ENCODE measurements around the gene TOPORS. TPM values are rescaled to one million over a fixed set of nuclear protein-coding genes. Genes with fewer than 3 reads are reported as not detected.

Gene TOPORS
- total and polyA plus RNA-seq, 4 donors = 4.8 to 19.9 (median 10.4) TPM

DNA sequence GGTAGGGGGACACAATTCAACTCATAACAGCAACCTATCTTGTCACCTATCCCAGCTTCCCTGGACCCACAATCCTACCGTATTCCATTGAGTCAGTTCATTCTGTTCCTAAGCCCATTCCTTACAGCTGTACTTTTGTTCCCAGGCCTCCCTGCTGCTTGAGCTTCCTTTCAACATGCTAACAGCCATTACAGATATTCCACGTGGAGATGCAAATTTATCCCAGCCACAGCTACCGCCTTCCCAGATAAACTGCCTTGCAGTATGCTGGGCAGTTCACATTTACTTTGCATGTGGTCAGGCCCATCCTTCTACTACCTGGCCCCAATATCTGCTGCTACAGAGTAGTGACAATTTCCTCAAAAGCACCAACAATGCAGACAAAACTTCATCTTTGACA is 49.4 kb downstream of the TOPORS start (continued):
- TF ChIP-seq, protein P1, sequence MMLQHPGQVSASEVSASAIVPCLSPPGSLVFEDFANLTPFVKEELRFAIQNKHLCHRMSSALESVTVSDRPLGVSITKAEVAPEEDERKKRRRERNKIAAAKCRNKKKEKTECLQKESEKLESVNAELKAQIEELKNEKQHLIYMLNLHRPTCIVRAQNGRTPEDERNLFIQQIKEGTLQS (IDR thresholded peaks at IDR 0.05) = no peak
- TF ChIP-seq NR2F2 (IDR thresholded peaks at IDR 0.05) (no peak), YY1 (IDR thresholded peaks at IDR 0.05) (no peak), HNF4G (IDR thresholded peaks at IDR 0.05) (no peak)
- TF ChIP-seq, protein P2, sequence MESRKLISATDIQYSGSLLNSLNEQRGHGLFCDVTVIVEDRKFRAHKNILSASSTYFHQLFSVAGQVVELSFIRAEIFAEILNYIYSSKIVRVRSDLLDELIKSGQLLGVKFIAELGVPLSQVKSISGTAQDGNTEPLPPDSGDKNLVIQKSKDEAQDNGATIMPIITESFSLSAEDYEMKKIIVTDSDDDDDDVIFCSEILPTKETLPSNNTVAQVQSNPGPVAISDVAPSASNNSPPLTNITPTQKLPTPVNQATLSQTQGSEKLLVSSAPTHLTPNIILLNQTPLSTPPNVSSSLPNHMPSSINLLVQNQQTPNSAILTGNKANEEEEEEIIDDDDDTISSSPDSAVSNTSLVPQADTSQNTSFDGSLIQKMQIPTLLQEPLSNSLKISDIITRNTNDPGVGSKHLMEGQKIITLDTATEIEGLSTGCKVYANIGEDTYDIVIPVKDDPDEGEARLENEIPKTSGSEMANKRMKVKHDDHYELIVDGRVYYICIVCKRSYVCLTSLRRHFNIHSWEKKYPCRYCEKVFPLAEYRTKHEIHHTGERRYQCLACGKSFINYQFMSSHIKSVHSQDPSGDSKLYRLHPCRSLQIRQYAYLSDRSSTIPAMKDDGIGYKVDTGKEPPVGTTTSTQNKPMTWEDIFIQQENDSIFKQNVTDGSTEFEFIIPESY (IDR thresholded peaks at IDR 0.05) = no peak

DNA sequence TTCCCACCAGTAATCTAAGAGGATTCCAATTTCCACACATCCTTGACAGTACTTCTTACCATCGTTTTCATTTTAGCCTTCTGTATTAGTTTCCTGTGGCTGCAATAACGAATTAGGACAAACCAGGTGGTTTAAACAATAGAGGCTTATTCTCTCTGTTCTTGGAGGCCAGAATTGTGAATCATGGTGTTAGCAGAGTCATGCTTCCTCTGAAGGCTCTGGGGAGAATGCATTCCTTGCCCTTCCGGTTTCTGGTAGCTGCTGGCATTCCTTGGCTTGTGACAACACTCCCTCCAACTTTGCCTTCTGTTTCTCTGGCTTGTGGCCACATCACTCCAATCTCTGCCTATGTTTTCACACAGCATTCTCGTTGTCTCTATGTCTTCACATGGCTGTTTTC is 49.9 kb downstream of the TOPORS start:
- no peaks in the 10 kb centered on the region for H3K4me1 ChIP-seq (ENCODE audit: control insufficient read depth in 4 of 4, insufficient read depth in 4 of 4, low read length in 3 of 4)
- H3K36me3 ChIP-seq (ENCODE audit: control insufficient read depth in 4 of 4, insufficient read depth in 3 of 4, low read depth in 1 of 4, low read length in 3 of 4) = peaks cover 5 to 22% (median 10%) of the 10 kb centered on the region in 4 donors
- H3K27me3 ChIP-seq (ENCODE audit: control insufficient read depth in 4 of 4, insufficient read depth in 4 of 4, low read length in 3 of 4) = no peaks in the 10 kb centered on the region
- no peaks in the 10 kb centered on the region for H3K9me3 ChIP-seq (ENCODE audit: control insufficient read depth in 4 of 4, low read length in 3 of 4)
- 86% methylated on average over 4 of the region's 4 CpGs for WGBS
- no peak for DNase-seq (ENCODE audit: low spot score)
- H3K27ac ChIP-seq (ENCODE audit: low read depth in 1 of 2, low read length in 2 of 2) = no peak overlapping the region
- no peak overlapping the region for H3K9ac ChIP-seq (ENCODE audit: low read depth in 1 of 2, low read length in 2 of 2)
- no peak overlapping the region for H3K4me3 ChIP-seq (ENCODE audit: low read depth in 1 of 3, low read length in 3 of 3)
- TF ChIP-seq, protein P2 (IDR thresholded peaks at IDR 0.05) = no peak
- TF ChIP-seq RAD21 (IDR thresholded peaks at IDR 0.05) = no peak
- TF ChIP-seq, protein P3, sequence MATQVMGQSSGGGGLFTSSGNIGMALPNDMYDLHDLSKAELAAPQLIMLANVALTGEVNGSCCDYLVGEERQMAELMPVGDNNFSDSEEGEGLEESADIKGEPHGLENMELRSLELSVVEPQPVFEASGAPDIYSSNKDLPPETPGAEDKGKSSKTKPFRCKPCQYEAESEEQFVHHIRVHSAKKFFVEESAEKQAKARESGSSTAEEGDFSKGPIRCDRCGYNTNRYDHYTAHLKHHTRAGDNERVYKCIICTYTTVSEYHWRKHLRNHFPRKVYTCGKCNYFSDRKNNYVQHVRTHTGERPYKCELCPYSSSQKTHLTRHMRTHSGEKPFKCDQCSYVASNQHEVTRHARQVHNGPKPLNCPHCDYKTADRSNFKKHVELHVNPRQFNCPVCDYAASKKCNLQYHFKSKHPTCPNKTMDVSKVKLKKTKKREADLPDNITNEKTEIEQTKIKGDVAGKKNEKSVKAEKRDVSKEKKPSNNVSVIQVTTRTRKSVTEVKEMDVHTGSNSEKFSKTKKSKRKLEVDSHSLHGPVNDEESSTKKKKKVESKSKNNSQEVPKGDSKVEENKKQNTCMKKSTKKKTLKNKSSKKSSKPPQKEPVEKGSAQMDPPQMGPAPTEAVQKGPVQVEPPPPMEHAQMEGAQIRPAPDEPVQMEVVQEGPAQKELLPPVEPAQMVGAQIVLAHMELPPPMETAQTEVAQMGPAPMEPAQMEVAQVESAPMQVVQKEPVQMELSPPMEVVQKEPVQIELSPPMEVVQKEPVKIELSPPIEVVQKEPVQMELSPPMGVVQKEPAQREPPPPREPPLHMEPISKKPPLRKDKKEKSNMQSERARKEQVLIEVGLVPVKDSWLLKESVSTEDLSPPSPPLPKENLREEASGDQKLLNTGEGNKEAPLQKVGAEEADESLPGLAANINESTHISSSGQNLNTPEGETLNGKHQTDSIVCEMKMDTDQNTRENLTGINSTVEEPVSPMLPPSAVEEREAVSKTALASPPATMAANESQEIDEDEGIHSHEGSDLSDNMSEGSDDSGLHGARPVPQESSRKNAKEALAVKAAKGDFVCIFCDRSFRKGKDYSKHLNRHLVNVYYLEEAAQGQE (IDR thresholded peaks at IDR 0.05) = no peak
- TF ChIP-seq GABPA (IDR thresholded peaks at IDR 0.05 in 1 of 2, conservative IDR thresholded peaks at IDR 0.05 in 1 of 2) = no peak
- no peak for TF ChIP-seq RXRA (IDR thresholded peaks at IDR 0.05)

DNA sequence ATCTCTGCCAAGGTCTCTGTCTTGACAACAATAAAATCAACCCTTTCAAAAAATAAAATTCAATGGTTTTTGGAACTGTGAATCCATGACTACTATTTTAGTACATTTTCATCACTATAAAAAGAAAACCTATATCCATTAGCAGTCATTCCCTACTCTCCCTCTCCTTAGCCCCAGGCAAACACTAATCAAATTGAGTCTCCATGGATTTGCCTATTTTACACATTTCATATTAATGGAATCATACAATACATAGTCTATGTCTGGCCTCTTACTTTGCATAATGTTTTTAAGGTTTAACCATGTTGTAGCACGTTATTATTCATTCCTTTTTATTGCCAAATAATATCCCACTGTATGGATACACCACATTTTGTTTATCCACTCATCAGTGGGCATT is 50.5 kb downstream of the TOPORS start:
- DNase-seq (ENCODE audit: low spot score) = no peak
- H3K4me3 ChIP-seq (ENCODE audit: low read depth in 1 of 3, low read length in 3 of 3) = no peak overlapping the region
- H3K9me3 ChIP-seq (ENCODE audit: control insufficient read depth in 4 of 4, low read length in 3 of 4) = no peaks in the 10 kb centered on the region
- H3K9ac ChIP-seq (ENCODE audit: low read depth in 1 of 2, low read length in 2 of 2) = no peak overlapping the region
- 87% methylated on average over 1 of the region's 1 CpG for WGBS
- no peaks in the 10 kb centered on the region for H3K27me3 ChIP-seq (ENCODE audit: control insufficient read depth in 4 of 4, insufficient read depth in 4 of 4, low read length in 3 of 4)
- H3K27ac ChIP-seq (ENCODE audit: low read depth in 1 of 2, low read length in 2 of 2) = no peak overlapping the region
- peaks cover 5 to 22% (median 10%) of the 10 kb centered on the region in 4 donors for H3K36me3 ChIP-seq (ENCODE audit: control insufficient read depth in 4 of 4, insufficient read depth in 3 of 4, low read depth in 1 of 4, low read length in 3 of 4)
- H3K4me1 ChIP-seq (ENCODE audit: control insufficient read depth in 4 of 4, insufficient read depth in 4 of 4, low read length in 3 of 4) = no peaks in the 10 kb centered on the region
- TF ChIP-seq, protein P1 (IDR thresholded peaks at IDR 0.05) = no peak
- TF ChIP-seq, protein P3 (IDR thresholded peaks at IDR 0.05) = no peak
- TF ChIP-seq RAD21 (IDR thresholded peaks at IDR 0.05) = no peak
- no peak for TF ChIP-seq FOXA1 (IDR thresholded peaks at IDR 0.05)
- no peak for TF ChIP-seq TAF1 (conservative IDR thresholded peaks at IDR 0.05)
- no peak for TF ChIP-seq YY1 (IDR thresholded peaks at IDR 0.05)
- TF ChIP-seq JUND (IDR thresholded peaks at IDR 0.05) = no peak
- TF ChIP-seq NR2F2 (IDR thresholded peaks at IDR 0.05) = no peak
- TF ChIP-seq, protein P4, sequence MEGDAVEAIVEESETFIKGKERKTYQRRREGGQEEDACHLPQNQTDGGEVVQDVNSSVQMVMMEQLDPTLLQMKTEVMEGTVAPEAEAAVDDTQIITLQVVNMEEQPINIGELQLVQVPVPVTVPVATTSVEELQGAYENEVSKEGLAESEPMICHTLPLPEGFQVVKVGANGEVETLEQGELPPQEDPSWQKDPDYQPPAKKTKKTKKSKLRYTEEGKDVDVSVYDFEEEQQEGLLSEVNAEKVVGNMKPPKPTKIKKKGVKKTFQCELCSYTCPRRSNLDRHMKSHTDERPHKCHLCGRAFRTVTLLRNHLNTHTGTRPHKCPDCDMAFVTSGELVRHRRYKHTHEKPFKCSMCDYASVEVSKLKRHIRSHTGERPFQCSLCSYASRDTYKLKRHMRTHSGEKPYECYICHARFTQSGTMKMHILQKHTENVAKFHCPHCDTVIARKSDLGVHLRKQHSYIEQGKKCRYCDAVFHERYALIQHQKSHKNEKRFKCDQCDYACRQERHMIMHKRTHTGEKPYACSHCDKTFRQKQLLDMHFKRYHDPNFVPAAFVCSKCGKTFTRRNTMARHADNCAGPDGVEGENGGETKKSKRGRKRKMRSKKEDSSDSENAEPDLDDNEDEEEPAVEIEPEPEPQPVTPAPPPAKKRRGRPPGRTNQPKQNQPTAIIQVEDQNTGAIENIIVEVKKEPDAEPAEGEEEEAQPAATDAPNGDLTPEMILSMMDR (IDR thresholded peaks at IDR 0.05; ENCODE audit: low read depth, low read length, missing input control) = no peak
- TF ChIP-seq RXRA (IDR thresholded peaks at IDR 0.05) = no peak
- TF ChIP-seq HNF4A (conservative IDR thresholded peaks at IDR 0.05) = no peak
